Tongue (tissue), 2 donors: Measurements from ENCODE around the gene PCDHGA3. TPM values are rescaled to one million over a fixed set of nuclear protein-coding genes. Genes with fewer than 3 reads are reported as not detected.
A peak's percentile ranks its signal among the peaks of the same experiment; 100 is the strongest.
"Not testable (repeated sequence)": the region's sequence is repeated elsewhere in the genome, so short reads cannot be mapped to it uniquely, and the experiment has no call there.

ENCODE experiments used
- DNase-seq: peaks from one replicate; pipeline ENCODE4 v3.0.0-alpha.2; 2015
- total RNA-seq: library from RNA; depleted of rRNA; stranded (reverse); fragments of >200 nt; gene quantifications from one replicate; pipeline ENCODE4 v1.2.3, GENCODE V29; 2014

The PCDHGA3 gene
- total RNA-seq, 1 donor from 2014 or later = 3.9 TPM

DNA sequence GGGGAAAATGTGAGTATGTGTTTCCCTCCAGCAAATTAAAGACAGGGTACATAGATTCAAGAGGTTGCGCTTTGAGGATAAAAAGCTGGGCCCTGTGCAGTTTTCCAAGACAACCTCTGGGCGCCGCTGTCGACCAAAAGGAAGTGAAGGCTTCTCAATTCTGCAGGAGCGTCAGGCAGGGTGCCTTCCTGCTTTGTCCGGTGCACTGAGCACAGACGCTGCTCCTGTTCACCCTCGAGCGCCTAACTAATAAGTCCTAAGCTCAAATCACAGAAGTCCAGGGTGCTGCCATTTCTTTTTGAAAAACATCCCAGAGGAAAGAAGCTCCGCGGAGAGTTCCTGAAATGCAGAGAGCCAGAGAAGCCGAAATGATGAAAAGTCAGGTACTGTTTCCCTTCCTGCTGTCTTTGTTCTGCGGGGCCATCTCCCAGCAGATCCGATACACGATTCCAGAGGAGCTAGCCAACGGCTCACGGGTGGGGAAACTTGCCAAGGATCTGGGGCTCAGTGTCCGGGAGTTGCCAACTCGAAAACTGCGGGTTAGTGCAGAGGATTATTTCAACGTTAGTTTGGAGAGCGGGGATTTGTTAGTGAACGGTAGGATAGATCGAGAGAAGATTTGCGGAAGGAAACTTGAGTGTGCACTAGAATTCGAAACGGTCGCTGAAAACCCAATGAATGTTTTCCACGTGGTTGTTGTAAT lies 6.4 kb downstream of the PCDHGA3 start, which contains the start of gene PCDHGB1:
Gene PCDHGB1, plus strand, starts transcription at position 183 of the 703 bp plus-strand sequence. Its CDS starts 162 bp downstream, at position 345.
- peak; percentile 21 for DNase-seq

DNA sequence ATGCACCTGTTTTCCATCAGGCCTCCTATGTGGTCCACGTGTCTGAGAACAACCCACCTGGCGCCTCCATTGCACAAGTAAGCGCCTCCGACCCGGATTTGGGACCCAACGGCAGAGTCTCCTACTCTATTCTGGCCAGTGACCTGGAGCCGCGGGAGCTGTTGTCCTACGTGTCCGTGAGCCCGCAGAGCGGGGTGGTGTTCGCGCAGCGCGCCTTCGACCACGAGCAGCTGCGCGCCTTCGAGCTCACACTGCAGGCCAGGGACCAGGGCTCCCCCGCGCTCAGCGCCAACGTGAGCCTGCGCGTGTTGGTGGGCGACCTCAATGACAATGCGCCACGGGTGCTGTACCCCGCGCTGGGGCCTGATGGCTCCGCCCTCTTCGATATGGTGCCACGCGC lies 8.0 kb downstream of the PCDHGA3 start:
- DNase-seq = no peak

DNA sequence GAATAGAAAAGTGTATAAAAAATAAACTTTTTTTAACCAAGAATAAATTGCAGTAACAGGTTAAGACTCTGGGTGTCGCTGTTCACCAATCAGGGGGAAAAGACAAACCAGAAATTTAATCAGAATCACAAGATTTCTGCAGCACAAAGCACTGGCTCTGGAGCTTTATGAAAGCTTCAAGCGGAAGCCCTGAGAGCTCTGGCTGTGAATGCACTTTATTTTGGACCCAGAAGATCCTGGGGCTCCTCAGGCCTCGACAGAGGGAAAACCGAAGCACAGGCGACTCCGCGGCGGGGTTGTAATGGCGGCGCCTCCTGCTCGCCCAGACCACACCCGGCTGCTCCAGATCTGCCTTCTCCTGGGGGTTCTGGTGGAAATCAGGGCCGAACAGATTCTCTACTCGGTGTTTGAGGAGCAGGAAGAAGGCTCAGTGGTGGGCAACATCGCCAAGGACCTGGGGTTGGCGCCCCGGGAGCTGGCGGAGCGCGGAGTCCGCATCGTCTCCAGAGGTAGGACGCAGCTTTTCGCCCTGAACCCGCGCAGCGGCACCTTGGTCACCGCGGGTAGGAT lies 11.4 kb downstream of the PCDHGA3 start, which contains the start of gene PCDHGA4:
Gene PCDHGA4, plus strand, starts transcription at position 122 of the 570 bp plus-strand sequence. Its CDS starts 87 bp downstream, at position 209.
- peak; percentile 3 for DNase-seq

DNA sequence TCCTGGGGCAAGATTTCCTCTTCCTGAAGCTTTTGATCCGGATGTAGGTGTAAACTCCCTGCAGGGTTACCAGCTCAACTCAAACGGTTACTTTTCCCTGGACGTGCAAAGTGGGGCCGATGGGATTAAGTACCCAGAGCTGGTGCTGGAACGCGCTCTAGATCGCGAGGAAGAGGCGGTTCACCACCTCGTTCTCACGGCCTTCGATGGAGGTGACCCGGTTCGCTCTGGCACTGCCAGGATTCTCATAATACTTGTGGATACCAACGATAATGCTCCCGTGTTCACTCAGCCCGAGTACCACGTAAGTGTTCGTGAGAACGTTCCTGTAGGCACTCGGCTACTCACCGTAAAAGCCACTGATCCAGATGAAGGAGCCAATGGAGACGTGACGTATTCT lies 12.0 kb downstream of the PCDHGA3 start:
- DNase-seq = no peak

DNA sequence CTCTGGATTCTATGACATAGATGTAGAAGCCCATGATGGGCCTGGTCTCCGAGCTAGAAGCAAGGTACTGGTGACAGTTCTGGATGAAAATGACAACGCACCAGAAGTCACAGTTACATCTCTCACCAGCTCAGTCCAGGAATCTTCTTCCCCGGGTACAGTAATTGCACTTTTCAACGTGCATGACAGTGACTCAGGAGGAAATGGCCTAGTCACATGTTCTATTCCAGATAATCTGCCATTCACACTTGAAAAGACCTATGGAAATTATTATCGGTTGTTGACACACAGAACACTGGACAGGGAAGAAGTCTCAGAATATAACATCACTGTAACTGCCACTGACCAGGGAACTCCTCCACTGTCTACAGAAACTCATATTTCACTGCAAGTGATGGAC lies 12.5 kb downstream of the PCDHGA3 start:
- no peak for DNase-seq

DNA sequence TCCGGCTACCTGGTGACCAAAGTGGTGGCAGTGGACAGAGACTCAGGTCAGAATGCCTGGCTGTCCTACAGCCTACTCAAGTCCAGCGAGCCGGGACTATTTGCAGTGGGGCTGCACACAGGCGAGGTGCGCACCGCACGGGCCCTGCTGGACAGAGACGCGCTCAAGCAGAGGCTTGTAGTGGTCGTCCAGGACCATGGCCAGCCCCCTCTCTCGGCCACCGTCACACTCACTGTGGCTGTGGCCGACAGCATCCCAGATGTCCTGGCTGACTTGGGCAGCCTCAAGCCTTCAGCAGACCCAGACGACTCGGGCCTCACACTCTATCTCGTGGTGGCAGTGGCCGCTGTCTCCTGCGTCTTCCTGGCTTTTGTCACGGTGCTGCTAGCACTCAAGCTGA lies 13.3 kb downstream of the PCDHGA3 start:
- DNase-seq = no peak

DNA sequence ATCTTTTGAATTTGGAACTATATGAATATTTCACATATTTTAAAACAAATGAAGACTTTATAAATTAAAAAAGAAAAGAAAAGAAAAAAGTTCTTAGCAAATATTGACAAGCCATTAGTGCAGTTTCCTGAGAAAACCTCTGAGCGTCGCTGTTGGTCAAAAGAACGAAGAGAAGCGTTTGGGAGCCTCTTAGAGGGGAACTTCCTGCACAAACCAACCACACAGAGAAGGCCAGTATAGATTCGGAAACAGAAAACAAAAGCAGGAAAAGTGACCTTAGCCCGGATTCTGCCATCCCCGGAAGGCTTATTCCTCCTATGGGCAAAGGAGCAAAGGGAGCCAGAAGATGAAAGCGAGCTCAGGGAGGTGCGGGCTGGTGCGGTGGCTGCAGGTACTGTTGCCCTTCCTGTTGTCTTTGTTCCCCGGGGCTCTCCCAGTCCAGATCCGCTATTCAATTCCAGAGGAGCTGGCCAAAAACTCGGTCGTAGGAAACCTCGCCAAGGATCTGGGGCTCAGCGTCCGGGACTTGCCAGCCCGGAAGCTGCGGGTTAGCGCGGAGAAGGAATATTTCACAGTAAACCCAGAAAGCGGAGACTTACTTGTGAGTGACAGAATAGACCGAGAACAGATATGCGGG lies 16.3 kb downstream of the PCDHGA3 start, which contains the start of gene PCDHGB2:
Gene PCDHGB2, plus strand, starts transcription at position 205 of the 637 bp plus-strand sequence. Its CDS starts 142 bp downstream, at position 347.
- peak; percentile 19 for DNase-seq

DNA sequence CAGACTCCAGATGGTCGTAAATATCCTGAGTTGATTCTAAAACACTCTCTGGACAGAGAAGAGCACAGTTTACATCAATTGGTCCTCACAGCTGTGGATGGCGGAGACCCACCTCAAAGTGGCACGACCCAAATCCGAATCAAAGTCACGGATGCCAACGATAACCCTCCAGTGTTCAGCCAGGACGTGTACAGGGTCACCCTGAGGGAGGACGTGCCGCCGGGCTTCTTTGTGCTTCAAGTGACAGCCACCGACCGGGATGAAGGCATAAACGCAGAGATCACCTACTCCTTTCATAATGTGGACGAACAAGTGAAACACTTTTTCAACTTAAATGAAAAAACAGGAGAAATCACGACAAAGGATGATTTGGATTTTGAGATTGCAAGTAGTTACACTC lies 17.1 kb downstream of the PCDHGA3 start:
- no peak for DNase-seq

DNA sequence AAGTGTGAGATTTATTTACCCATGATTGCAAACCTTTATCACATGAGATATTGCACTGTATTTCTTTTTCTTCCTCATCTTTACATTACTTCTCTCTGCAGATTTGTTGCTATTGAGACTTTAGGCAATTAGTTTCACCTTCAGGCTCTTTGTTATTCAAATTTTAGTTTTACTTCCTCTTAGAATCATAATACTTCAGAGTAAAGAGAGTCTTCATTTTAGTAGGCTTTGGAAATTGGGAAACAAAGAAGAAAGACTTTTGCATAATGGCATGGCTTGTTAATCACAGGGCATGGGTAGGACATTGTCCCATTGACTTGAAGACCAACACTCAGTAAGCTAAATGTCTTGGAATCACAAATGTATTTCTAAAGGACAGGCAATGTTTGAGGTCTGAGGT lies 19.1 kb downstream of the PCDHGA3 start:
- no peak for DNase-seq

DNA sequence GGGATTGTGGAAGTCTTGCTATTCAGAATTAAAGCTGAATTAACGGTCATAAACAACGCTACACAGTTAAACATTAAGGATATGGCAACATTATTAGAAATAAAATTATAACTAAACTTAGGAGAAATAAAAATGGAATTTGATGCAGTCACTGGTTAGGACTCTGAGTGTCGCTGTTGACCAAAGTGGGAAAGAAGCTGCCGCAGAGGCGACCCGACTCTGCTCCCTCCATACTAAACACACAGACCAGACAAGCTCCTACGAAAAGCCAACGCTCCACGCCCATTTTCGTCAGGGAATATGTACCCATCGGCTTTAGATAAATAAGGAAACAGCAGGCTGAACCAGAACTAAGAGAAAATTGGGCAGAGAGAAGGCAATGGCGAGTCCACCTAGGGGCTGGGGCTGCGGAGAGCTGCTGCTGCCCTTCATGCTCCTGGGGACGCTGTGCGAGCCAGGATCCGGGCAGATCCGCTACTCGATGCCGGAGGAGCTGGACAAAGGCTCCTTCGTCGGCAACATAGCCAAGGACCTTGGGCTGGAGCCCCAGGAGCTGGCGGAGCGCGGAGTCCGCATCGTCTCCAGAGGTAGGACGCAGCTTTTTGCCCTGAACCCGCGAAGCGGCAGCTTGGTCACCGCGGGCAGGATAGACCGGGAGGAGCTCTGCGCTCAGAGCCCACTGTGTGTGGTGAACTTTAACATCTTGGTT lies 20.5 kb downstream of the PCDHGA3 start, which contains the start of gene PCDHGA5:
Gene PCDHGA5, plus strand, starts transcription at position 211 of the 709 bp plus-strand sequence. Its CDS starts 169 bp downstream, at position 380.
- DNase-seq = peak; percentile 8

DNA sequence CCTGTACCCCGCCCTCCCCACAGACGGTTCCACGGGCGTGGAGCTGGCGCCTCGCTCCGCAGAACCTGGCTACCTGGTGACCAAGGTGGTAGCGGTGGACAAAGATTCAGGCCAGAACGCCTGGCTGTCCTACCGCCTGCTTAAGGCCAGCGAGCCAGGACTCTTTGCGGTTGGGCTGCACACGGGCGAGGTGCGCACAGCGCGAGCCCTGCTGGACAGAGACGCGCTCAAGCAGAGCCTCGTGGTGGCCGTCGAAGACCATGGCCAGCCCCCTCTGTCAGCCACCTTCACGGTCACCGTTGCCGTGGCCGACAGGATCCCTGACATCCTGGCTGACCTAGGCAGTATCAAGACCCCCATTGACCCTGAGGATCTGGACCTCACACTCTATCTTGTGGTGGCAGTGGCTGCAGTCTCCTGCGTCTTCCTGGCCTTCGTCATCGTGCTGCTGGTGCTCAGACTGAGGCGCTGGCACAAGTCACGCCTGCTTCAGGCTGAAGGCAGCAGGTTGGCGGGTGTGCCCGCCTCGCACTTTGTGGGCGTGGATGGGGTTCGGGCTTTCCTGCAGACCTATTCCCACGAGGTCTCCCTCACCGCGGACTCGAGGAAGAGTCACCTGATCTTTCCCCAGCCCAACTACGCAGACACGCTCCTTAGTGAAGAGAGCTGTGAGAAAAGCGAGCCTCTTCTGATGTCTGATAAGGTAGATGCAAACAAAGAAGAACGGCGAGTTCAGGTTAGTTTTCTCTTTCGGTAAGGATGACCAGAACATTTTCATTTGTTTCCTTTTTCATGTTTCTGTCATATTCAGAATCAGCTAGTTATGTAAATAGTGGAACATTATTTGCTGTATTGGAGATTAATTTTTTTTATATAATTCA lies 22.6 kb downstream of the PCDHGA3 start:
- DNase-seq = no peak

DNA sequence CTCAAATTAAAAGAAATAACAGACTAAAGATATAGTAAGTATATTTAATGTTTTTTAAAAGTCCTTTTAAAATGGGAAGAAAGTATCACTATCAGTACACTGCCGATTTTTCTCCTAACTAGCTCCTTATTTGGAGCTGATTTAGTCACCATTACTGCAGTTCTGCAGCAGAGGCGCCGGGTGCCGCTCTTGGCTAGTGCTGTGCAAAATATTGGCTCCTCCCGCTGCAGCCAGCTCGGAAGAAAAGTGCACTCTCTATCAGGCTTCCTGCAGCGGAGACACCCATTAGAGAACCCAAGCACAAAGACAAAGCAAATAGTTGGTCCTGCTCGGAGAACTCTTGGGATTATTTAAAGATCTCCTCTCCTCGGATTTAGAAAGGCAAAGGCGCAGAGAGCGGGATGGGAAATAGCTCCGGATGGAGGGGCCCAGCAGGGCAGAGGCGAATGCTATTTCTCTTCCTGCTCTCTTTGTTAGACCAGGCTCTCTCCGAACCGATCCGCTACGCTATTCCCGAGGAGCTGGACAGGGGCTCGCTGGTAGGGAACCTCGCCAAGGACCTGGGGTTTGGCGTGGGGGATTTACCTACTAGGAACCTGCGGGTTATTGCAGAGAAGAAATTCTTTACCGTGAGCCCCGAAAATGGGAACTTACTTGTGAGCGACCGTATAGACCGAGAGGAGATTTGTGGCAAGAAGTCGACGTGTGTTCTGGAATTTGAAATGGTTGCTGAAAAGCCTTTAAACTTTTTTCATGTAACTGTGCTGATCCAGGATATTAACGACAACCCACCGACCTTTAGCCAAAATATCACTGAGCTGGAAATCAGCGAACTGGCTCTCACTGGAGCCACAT lies 26.6 kb downstream of the PCDHGA3 start, which contains the start of gene PCDHGB3:
Gene PCDHGB3, plus strand, starts transcription at position 249 of the 855 bp plus-strand sequence. Its CDS starts 153 bp downstream, at position 402.
- peak; percentile 2 for DNase-seq

DNA sequence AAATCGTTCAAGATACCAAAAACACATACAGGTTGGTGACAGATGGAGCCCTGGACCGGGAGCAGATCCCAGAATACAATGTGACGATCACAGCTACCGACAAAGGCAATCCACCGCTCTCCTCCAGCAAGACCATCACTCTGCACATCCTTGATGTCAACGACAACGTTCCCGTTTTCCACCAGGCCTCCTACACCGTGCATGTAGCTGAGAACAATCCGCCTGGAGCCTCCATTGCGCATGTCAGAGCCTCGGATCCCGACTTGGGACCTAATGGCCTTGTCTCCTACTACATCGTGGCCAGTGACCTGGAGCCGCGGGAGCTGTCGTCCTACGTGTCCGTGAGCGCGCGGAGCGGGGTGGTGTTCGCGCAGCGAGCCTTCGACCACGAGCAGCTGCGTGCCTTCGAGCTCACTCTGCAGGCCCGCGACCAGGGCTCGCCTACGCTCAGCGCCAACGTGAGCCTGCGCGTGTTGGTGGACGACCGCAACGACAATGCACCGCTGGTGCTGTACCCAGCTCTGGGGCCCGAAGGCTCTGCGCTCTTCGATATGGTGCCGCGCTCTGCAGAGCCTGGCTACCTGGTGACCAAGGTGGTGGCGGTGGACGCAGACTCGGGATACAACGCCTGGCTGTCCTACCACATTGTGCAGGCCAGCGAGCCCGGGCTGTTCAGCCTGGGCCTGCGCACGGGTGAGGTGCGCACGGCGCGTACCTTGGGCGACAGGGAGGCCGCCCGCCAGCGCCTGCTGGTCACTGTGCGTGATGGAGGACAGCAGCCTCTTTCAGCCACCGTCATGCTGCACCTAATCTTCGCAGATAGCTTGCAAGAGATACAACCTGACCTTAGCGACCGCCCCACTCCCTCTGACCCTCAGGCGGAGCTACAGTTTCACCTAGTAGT lies 28.2 kb downstream of the PCDHGA3 start:
- DNase-seq = no peak

DNA sequence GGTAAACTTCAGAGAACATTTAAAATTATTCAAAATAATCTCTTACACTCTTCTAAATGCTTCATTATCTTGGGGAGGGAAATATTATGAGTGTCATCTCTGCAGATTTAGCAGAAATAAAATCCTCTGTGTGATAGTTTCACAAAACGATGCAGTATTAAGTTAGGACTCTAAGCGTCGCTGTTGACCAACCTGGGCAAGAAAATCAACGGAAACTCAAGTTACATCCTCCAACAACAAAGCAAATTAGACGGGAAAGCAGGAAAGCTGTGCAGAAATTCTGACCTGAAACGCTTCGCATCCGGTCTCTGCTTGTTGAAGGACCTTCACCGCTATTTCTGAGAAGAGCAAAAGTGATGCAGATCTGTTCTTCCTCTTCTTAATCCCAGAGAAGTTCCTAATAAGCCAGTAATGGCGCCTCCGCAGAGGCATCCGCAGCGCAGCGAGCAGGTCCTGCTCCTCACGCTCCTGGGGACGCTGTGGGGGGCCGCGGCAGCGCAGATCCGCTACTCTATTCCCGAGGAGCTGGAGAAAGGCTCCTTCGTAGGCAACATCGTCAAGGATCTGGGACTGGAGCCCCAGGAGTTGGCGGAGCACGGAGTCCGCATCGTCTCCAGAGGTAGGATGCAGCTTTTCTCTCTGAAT lies 30.2 kb downstream of the PCDHGA3 start, which contains the start of gene PCDHGA6:
Gene PCDHGA6, plus strand, starts transcription at position 219 of the 645 bp plus-strand sequence. Its CDS starts 193 bp downstream, at position 412.
- peak; percentile 6 for DNase-seq

DNA sequence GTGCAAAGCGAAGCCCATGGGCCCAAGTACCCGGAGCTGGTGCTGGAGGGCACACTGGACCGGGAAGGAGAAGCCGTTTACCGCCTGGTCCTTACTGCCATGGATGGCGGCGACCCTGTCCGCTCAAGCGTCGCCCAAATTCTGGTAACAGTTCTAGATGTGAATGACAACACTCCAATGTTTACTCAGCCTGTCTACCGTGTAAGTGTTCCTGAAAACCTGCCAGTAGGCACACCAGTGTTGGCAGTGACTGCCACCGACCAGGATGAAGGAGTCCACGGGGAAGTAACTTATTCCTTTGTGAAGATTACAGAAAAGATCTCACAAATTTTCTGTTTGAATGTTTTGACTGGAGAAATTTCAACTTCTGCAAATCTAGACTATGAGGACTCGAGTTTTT lies 31.0 kb downstream of the PCDHGA3 start:
- DNase-seq = no peak

DNA sequence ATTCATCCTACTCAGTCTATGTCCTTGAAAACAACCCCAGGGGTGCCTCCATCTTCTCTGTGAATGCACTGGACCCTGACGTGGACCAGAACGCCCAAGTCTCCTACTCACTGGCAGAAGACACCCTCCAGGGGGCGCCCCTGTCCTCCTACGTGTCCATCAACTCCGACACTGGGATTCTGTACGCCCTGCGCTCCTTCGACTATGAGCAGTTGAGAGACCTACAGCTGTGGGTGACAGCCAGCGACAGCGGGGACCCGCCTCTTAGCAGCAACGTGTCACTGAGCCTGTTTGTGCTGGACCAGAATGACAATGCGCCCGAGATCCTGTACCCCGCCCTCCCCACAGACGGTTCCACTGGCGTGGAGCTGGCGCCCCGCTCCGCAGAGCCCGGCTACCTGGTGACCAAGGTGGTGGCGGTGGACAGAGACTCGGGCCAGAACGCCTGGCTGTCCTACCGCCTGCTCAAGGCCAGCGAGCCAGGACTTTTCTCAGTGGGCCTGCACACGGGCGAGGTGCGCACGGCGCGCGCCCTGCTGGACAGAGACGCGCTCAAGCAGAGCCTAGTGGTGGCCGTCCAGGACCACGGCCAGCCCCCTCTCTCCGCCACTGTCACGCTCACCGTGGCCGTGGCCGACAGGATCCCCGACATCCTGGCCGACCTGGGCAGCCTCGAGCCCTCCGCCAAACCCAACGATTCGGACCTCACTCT lies 32.0 kb downstream of the PCDHGA3 start:
- DNase-seq = not testable (repeated sequence)

DNA sequence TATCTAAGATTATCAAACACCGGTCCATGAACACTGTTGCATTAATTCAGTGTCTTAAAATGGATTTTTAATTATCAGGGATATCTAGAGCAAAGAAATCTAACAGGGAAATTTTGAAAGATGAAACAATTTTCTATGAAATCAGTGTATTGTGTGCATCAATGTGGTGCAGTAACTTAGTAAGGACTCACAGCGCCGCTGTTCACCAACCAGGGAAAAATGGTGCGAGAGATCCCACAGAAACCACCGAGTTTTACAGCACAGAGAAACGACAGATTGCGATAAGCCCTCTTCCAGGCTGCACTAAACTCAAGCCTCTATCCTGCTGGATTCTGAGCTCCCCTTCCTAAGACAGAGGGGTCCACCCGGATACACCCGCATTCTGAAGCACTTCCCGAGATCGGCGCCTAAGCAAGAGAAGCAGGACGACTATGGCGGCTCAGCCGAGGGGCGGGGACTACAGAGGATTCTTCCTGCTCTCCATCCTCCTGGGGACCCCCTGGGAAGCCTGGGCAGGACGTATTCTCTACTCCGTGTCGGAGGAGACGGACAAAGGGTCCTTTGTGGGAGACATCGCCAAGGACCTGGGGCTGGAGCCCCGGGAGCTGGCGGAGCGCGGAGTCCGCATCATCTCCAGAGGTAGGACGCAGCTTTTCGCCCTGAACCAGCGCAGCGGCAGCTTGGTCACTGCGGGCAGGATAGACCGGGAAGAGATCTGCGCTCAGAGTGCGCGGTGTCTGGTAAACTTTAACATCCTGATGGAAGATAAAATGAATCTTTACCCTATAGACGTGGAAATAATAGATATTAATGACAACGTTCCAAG lies 39.1 kb downstream of the PCDHGA3 start, which contains the start of gene PCDHGA7:
Gene PCDHGA7, plus strand, starts transcription at position 274 of the 826 bp plus-strand sequence. Its CDS starts 158 bp downstream, at position 432.
- DNase-seq = peak; percentile 2
